Prostate gland (tissue), 2 donors: ENCODE data around the gene POLR1H. TPM values are rescaled to one million over a fixed set of nuclear protein-coding genes. Genes with fewer than 3 reads are reported as not detected.
A peak's percentile ranks its signal among the peaks of the same experiment; 100 is the strongest.

Source experiments
- DNase-seq: peaks from one replicate; pipeline ENCODE4 v3.0.0-alpha.2; 2019; ENCODE audit warnings: low spot score
- H3K27ac ChIP-seq, 2 donors: fragments of 200-600 bp; sonication (generic); 2 replicates each; pipeline ENCODE4 v1.5.1; 2017 to 2019
- H3K27me3 ChIP-seq: fragments of 200-600 bp; sonication (generic); replicated peaks from 2 replicates; pipeline ENCODE4 v1.5.1; 2019; ENCODE audit not compliant: insufficient read depth
- H3K36me3 ChIP-seq, 2 donors: fragments of 200-600 bp; sonication (generic); 1 replicate in 1 of 2; 2 replicates in 1 of 2; pipeline versions ENCODE4 v1.5.1 to v1.8.1; 2017 to 2019
- H3K4me1 ChIP-seq: fragments of 200-600 bp; sonication (generic); replicated peaks from 2 replicates; pipeline ENCODE4 v1.5.1; 2019
- H3K4me3 ChIP-seq, 2 donors: fragments of 200-600 bp; sonication (generic); 2 replicates each; pipeline ENCODE4 v1.5.1; 2017 to 2019
- H3K9me3 ChIP-seq: fragments of 200-600 bp; sonication (generic); 2 replicates; pipeline ENCODE4 v1.5.1; 2017
- POLR2A ChIP-seq: fragments of 450-650 bp; IDR thresholded peaks from one replicate; pipeline ENCODE4 v1.6.1; 2016; ENCODE audit warnings: antibody characterized with exemption, mild to moderate bottlenecking
- POLR2AphosphoS5 ChIP-seq: sonication (generic); formaldehyde crosslinking; IDR thresholded peaks from one replicate; pipeline ENCODE4 v1.6.1; 2017; ENCODE audit warnings: antibody characterized with exemption
- WGBS: methylation state at CpG from one replicate; pipeline ENCODE4 v1.1.5; 2018; 5-methylcytosine and 5-hydroxymethylcytosine counted together
- intact Hi-C: fragments of 100-400 bp; cut with DNase I; formaldehyde crosslinking; loops from one replicate; pipeline ENCODE4 v1.14.2; 2022
- total RNA-seq, 2 donors: library from RNA; depleted of rRNA; stranded (reverse); fragments of >200 nt; gene quantifications; one replicate each; pipeline ENCODE4 v1.1.0, GENCODE V29; 2016
- TF ChIP-seq, protein P1 (sequence below), 4 experiments: fragments of 200-600 bp in 2 of 4; fragments of 450-650 bp in 2 of 4; sonication (generic) in 2 of 4; IDR thresholded peaks; 1 replicate in 3 of 4; 2 replicates in 1 of 4; pipeline ENCODE4 v1.5.1; 2016 to 2019; ENCODE audit warnings: antibody characterized with exemption in 4 of 4, mild to moderate bottlenecking in 2 of 4, moderate library complexity in 2 of 4

Gene POLR1H
- total RNA-seq, 2 donors from 2014 or later, result 31.9 to 36.3 TPM

DNA sequence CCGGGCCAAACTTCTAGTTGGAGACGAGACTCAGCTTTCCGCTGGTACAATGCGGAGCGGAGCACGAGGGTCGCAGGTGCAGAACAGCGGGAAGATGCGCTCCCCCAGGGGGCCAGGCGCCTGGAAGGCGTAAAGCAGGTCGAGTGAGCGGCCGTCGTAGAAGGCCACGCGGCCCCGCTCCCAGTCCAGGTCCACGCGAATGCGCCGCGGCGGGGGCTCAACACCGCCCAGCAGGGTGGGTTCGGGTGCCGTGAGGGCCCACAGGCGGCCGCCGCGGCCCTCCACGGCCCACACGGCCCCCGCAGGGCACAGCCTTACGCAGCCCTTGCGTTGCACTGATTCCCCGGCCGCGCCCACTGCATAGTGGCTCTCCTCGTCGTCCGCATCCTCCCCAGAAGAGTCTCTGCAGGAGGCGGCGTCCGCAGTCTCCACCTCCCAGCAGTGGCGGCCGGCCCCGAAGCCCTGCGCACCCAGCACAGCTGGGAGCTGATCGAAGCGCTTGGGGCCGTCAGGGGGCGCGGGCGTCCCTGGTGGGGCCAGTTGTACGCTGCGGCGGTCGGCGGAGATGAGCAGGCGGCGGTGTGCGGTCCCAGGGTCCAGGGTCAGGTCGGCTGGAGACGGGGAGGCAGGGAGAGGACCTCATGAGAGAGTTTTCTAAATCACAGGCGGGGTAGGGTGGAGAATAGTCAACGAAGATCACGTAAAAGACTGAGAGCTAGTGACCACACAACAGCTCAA lies 10.2 kb downstream of the POLR1H start:
- no peaks in the 10 kb centered on the region for H3K36me3 ChIP-seq
- TF ChIP-seq POLR2AphosphoS5, result no peak
- TF ChIP-seq, protein P1, sequence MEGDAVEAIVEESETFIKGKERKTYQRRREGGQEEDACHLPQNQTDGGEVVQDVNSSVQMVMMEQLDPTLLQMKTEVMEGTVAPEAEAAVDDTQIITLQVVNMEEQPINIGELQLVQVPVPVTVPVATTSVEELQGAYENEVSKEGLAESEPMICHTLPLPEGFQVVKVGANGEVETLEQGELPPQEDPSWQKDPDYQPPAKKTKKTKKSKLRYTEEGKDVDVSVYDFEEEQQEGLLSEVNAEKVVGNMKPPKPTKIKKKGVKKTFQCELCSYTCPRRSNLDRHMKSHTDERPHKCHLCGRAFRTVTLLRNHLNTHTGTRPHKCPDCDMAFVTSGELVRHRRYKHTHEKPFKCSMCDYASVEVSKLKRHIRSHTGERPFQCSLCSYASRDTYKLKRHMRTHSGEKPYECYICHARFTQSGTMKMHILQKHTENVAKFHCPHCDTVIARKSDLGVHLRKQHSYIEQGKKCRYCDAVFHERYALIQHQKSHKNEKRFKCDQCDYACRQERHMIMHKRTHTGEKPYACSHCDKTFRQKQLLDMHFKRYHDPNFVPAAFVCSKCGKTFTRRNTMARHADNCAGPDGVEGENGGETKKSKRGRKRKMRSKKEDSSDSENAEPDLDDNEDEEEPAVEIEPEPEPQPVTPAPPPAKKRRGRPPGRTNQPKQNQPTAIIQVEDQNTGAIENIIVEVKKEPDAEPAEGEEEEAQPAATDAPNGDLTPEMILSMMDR (IDR thresholded peaks at IDR 0.05), result no peak
- no peak for TF ChIP-seq POLR2A
- H3K4me1 ChIP-seq, result no peaks in the 10 kb centered on the region
- WGBS, result 54% methylated on average over 52 of the region's 68 CpGs
- H3K4me3 ChIP-seq, result no peak overlapping the region
- DNase-seq, result no peak
- intact Hi-C loops, result no loop called here
- H3K27ac ChIP-seq, result no peak overlapping the region
- H3K27me3 ChIP-seq, result no peaks in the 10 kb centered on the region
- H3K9me3 ChIP-seq, result no peaks in the 10 kb centered on the region

DNA sequence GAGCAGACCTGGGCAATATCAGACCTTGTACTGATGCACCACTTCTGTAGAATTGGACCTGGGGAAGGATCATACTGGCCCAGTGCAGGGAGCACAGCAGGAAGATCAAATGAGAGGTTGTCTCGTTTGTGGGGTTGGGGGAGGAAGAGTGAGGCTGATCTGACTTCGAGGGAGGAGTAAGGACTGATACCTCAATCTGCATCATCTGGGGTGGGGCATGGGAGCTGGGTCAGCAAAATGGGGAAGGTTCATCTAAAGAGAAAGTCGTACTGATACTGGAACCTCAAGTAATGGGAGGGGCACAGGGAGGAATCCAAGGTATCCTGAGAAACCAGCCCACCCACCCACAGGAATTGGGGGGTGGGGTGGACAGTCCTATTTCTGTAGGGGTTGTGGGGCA lies 10.8 kb downstream of the POLR1H start:
- intact Hi-C loops, result no loop called here
- Histone ChIP-seq H3K27ac (no peak overlapping the region), H3K9me3 (no peaks in the 10 kb centered on the region), H3K27me3 (no peaks in the 10 kb centered on the region), H3K36me3 (no peaks in the 10 kb centered on the region), H3K4me3 (no peak overlapping the region), H3K4me1 (no peaks in the 10 kb centered on the region)
- TF ChIP-seq, protein P1 (IDR thresholded peaks at IDR 0.05), result no peak
- TF ChIP-seq POLR2AphosphoS5 (no peak), POLR2A (no peak)
- WGBS, result 64% methylated on average over 3 of the region's 3 CpGs
- no peak for DNase-seq

DNA sequence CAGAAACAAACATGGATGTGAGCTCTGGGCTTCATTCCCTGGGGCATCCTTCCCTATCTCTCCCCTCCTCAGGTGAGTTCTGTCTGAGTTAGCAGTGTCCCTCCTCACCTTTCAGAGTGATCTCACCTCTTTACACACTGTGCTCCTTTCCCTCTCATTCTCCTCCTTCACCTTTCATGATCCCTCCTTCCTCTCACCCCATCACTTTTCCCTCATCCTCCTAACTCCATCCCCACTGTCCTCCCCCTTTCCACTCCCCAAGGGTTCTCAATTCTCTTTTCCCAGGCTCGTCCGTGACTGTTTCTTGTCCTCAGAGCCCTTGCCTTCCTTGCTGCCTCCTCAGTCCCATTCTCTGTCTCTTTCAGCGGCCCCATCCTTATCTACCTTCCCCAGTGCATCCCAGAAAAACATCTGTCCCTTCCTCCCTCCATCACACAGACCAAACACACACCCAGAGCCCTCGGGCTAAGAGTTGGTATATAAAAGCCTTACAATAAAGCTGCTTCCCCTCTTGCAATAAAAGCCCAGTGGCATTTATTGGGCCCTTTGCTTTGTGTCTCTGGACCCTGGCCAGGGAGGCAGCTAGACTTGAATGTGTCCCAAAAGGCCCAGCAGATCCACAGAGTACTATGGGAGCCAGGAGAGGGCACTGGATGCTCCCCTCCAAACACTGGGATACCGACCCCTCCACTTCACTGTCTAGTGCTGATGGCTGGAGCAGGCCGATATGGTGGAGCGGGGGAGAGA lies 12.6 kb downstream of the POLR1H start:
- WGBS, result 30% methylated on average over 7 of the region's 7 CpGs
- Histone ChIP-seq H3K4me1 (no peaks in the 10 kb centered on the region), H3K9me3 (no peaks in the 10 kb centered on the region), H3K27me3 (no peaks in the 10 kb centered on the region), H3K27ac (peak overlapping the region; percentile 77 to 88), H3K36me3 (no peaks in the 10 kb centered on the region), H3K4me3 (peak overlapping the region; percentile 55 to 57)
- TF ChIP-seq, protein P1 (IDR thresholded peaks at IDR 0.05), result no peak
- no peak for TF ChIP-seq POLR2A
- TF ChIP-seq POLR2AphosphoS5, result no peak
- intact Hi-C loops, result no loop called here
- peak; percentile 36 for DNase-seq

DNA sequence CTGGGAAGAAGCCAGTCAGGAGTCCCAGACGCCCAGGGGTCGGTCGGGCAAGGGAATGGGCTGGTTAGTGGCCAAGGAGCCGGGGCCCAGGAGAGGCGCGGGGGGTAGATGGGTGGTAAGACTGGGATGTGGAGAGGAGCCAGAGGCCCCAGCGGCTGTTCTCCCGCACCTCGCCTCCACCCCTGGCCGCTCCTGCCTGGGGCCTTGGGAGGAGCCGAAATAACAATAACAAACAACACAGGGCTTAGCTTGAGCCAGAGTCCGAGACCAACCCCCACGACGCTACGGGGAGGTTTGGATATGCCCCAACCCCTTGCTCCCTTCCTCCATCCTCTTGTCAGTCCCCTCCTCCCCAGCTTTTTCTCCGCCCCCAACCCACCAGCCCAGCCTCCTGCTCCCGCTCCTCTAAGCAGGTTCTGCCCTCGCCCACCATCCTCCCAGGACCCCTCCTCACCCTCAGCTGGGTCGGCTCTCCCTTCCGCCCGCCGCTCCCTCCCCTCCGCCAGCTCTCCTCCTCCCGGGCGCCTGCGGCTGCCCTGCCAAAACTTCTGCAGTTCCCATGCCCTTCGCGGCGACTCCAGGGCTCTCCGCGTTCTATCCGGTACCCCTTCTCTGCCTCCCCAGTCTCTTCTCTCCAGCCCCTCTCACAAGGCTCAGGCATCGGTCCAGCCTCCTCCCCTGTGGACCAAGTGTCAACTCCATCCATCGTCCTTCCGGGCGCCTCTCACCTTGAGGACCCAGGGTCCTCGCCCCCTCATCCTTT lies 13.4 kb downstream of the POLR1H start:
- no peaks in the 10 kb centered on the region for H3K4me1 ChIP-seq
- DNase-seq, result peak; percentile 41
- 3% methylated on average over 37 of the region's 37 CpGs for WGBS
- peak overlapping the region; percentile 55 to 57 for H3K4me3 ChIP-seq
- TF ChIP-seq, protein P1 (IDR thresholded peaks at IDR 0.05), result peak in 1 of 4 experiments; percentile 8
- TF ChIP-seq POLR2AphosphoS5, result peak; percentile 17
- peak; percentile 20 for TF ChIP-seq POLR2A
- H3K9me3 ChIP-seq, result no peaks in the 10 kb centered on the region
- H3K36me3 ChIP-seq, result no peaks in the 10 kb centered on the region
- no peaks in the 10 kb centered on the region for H3K27me3 ChIP-seq
- H3K27ac ChIP-seq, result peak overlapping the region; percentile 77 to 88
- intact Hi-C loops, result no loop called here
